ENCODE results near the gene CYB5B.

DNA sequence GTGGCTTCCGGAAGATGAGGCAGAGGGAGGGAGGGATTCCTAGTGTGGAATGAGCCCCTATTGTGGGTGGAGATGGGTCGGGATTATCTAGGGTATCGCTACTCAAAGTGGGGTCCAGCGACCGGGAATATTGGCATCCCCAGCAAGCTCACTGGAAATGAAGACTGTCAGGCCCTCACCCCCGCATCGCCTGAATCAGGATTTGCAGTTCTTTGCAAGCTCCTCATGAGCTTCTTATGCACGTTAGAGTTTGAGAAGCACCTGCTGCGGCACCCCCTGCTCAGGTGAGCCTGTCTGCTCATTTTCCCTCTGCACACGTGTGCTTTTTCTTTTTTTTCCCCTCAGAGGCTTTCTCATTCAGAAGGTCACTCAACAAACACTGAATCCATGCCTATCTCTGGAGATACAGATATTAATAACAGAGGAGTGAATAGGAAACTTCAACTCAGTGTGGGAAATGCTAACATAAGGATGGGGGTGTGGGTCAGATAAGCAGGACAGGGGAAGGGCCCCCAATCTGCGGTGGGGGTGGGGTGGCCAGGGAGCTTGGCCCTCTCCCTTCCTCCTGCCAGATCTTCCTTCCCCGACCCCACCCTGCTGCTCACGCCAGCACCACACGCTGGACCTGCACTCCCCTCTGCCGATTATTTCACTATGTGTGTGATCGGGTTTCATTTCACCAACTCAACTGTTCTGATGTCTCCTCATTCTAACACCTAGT lies 73.6 kb downstream of the CYB5B start:
- TF ChIP-seq, protein P1, sequence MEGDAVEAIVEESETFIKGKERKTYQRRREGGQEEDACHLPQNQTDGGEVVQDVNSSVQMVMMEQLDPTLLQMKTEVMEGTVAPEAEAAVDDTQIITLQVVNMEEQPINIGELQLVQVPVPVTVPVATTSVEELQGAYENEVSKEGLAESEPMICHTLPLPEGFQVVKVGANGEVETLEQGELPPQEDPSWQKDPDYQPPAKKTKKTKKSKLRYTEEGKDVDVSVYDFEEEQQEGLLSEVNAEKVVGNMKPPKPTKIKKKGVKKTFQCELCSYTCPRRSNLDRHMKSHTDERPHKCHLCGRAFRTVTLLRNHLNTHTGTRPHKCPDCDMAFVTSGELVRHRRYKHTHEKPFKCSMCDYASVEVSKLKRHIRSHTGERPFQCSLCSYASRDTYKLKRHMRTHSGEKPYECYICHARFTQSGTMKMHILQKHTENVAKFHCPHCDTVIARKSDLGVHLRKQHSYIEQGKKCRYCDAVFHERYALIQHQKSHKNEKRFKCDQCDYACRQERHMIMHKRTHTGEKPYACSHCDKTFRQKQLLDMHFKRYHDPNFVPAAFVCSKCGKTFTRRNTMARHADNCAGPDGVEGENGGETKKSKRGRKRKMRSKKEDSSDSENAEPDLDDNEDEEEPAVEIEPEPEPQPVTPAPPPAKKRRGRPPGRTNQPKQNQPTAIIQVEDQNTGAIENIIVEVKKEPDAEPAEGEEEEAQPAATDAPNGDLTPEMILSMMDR (IDR thresholded peaks at IDR 0.05): no peak
- no peak for TF ChIP-seq POLR2A (IDR thresholded peaks at IDR 0.05)
